ENCODE results near the gene C11orf16. TPM values are rescaled to one million over a fixed set of nuclear protein-coding genes. Genes with fewer than 3 reads are reported as not detected.

The C11orf16 gene
- total and polyA plus RNA-seq, 9 of the 15 experiments (the other 6 are each of a cell fraction or from before 2014, with no cell fraction given): not detected

- H3K4me3 ChIP-seq: no peak overlapping the region
- TF ChIP-seq ZNF644 (tag; IDR thresholded peaks at IDR 0.05; ENCODE audit: low read depth) (no peak), ZFP36 (IDR thresholded peaks at IDR 0.05; ENCODE audit: low read depth, low read length, partially characterized antibody) (no peak), PHF20 (IDR thresholded peaks at IDR 0.05; ENCODE audit: partially characterized antibody) (no peak), ILK (tag; IDR thresholded peaks at IDR 0.05; ENCODE audit: borderline replicate concordance, low read depth) (no peak), GTF2A2 (tag; IDR thresholded peaks at IDR 0.05) (no peak), RBM25 (IDR thresholded peaks at IDR 0.05; ENCODE audit: low read depth, low read length, severe bottlenecking) (no peak), SPI1 (IDR thresholded peaks at IDR 0.05; ENCODE audit: borderline replicate concordance, low read depth, low read length) (0 out of 2 replicates have a peak, but pooled peaks have one; percentile 20), ZNF24 (IDR thresholded peaks at IDR 0.05) (peak; percentile 89), ZNF717 (CRISPR knock-in tag; IDR thresholded peaks at IDR 0.05) (no peak), CHCHD3 (CRISPR knock-in tag; IDR thresholded peaks at IDR 0.05) (no peak)
- no peak overlapping the region for H2AFZ ChIP-seq (ENCODE audit: low read depth, low read length)
- no peaks in the 10 kb centered on the region for H3K27me3 ChIP-seq (ENCODE audit: control insufficient read depth in 2 of 2, insufficient read depth in 2 of 2, low read length in 2 of 2)
- ATAC-seq (no peak), DNase-seq (ENCODE audit: extremely low read depth in 1 of 4, low spot score in 3 of 4) (no peak), FAIRE-seq (no peak)
- H3K9ac ChIP-seq (ENCODE audit: insufficient read depth in 1 of 2, low read depth in 2 of 2, low read length in 2 of 2): no peak overlapping the region
- H3K9me1 ChIP-seq (ENCODE audit: control insufficient read depth, insufficient read depth, low read length): no peaks in the 10 kb centered on the region
- H4K20me1 ChIP-seq (replicated peaks; ENCODE audit: control insufficient read depth, insufficient read depth, low read length): no peaks in the 10 kb centered on the region
- no peak overlapping the region for H3K27ac ChIP-seq (ENCODE audit: extremely low read depth, low read depth, low read length)
- no TSS peak for BruUV-seq (replicated peaks)
- H3K4me1 ChIP-seq (replicated peaks in 1 of 2; ENCODE audit: control insufficient read depth in 2 of 2, insufficient read depth in 2 of 2, low read length in 2 of 2): peaks cover 0 to 7% of the 10 kb centered on the region in 2 experiments; a peak in 3 of 5 replicates
- intact Hi-C loops (cut with micrococcal nuclease) (no loop called here), in situ Hi-C loops (cut with MboI) (no loop called here)
- WGBS (ENCODE audit: insufficient coverage, low coverage, missing lambda C conversion rate): 46% methylated on average over 3 of the region's 3 CpGs
- no peaks in the 10 kb centered on the region for H3K36me3 ChIP-seq (ENCODE audit: control insufficient read depth, insufficient read depth, low read length)
- no peak overlapping the region for H3K4me2 ChIP-seq (ENCODE audit: insufficient read depth, low read length)
- H3K9me3 ChIP-seq (replicated peaks; ENCODE audit: control insufficient read depth, insufficient read depth, low read depth, low read length): no peaks in the 10 kb centered on the region
- CTCF ChIA-PET (ENCODE audit: low intra/inter-chr PET ratio): no interaction called here
- no peaks in the 10 kb centered on the region for H3K79me2 ChIP-seq (ENCODE audit: control insufficient read depth, insufficient read depth, low read length)
- POLR2A ChIA-PET: no interaction called here
Measured at GRCh38 chr11:8973121-8973520, 40.4 kb upstream of the C11orf16 start.

Measured in K562 (cell line).